GM21717 (cell line): ENCODE results near the gene CACNG4.
"Not testable (repeated sequence)": the region's sequence is repeated elsewhere in the genome, so short reads cannot be mapped to it uniquely, and the experiment has no call there.

Experiments used
- ATAC-seq: cut with Tn5 transposase; IDR thresholded peaks from one replicate; pipeline ENCODE4 v1.9.1; 2021; ENCODE audit warnings: mild to moderate bottlenecking, moderate library complexity; ENCODE audit not compliant: unreplicated experiment

CACNG4 gene

GRCh38 chr17:67040652-67041051, 76.1 kb downstream of the CACNG4 start:
- ATAC-seq = no peak

GRCh38 chr17:67041119-67041518, 76.6 kb downstream of the CACNG4 start:
- ATAC-seq = not testable (repeated sequence)

- ATAC-seq = no peak
Observed at GRCh38 chr17:67041531-67041930, 77.0 kb downstream of the CACNG4 start.

- ATAC-seq = no peak
Observed at GRCh38 chr17:67041941-67042899, 77.7 kb downstream of the CACNG4 start.

- no peak for ATAC-seq
Observed at GRCh38 chr17:67043283-67043682, 78.8 kb downstream of the CACNG4 start.

GRCh38 chr17:67044016-67044772, 79.7 kb downstream of the CACNG4 start, which contains the start of gene CACNG1:
TSS of gene CACNG1 (plus strand) at chr17:67044554. CDS start at chr17:67044661, 107 bp downstream.
- no peak for ATAC-seq

- ATAC-seq = no peak
Observed at GRCh38 chr17:67044940-67045339, 80.4 kb downstream of the CACNG4 start.

GRCh38 chr17:67046398-67046797, 81.9 kb downstream of the CACNG4 start:
- no peak for ATAC-seq

GRCh38 chr17:67047382-67047781, 82.9 kb downstream of the CACNG4 start:
- no peak for ATAC-seq

- ATAC-seq = no peak
Observed at GRCh38 chr17:67049025-67049739, 84.7 kb downstream of the CACNG4 start.

- ATAC-seq = no peak
Observed at GRCh38 chr17:67050066-67050465, 85.6 kb downstream of the CACNG4 start.

GRCh38 chr17:67050471-67051154, 86.1 kb downstream of the CACNG4 start:
- ATAC-seq = no peak

- no peak for ATAC-seq
Observed at GRCh38 chr17:67051155-67051538, 86.6 kb downstream of the CACNG4 start.

GRCh38 chr17:67051837-67052236, 87.3 kb downstream of the CACNG4 start:
- no peak for ATAC-seq

GRCh38 chr17:67052720-67053437, 88.4 kb downstream of the CACNG4 start:
- no peak for ATAC-seq

GRCh38 chr17:67053438-67054000, 89.0 kb downstream of the CACNG4 start:
- ATAC-seq = no peak

- ATAC-seq = no peak
Observed at GRCh38 chr17:67054011-67054591, 89.6 kb downstream of the CACNG4 start.

- no peak for ATAC-seq
Observed at GRCh38 chr17:67054608-67055007, 90.1 kb downstream of the CACNG4 start.

GRCh38 chr17:67055041-67055443, 90.5 kb downstream of the CACNG4 start:
- no peak for ATAC-seq
